Measurements from ENCODE around the gene ZMYM5.
"Not testable (repeated sequence)": the region's sequence is repeated elsewhere in the genome, so short reads cannot be mapped to it uniquely, and the experiment has no call there.

ZMYM5 gene

GRCh38 chr13:19818223-19818842, 45.1 kb downstream of the ZMYM5 start:
- DNase-seq, result peak; percentile 63

- no peak for DNase-seq
Measured at GRCh38 chr13:19817510-19818158, 45.8 kb downstream of the ZMYM5 start.

GRCh38 chr13:19817106-19817505, 46.3 kb downstream of the ZMYM5 start:
- no peak for DNase-seq

GRCh38 chr13:19815842-19816241, 47.6 kb downstream of the ZMYM5 start:
- not testable (repeated sequence) for DNase-seq

GRCh38 chr13:19810996-19811881, 52.2 kb downstream of the ZMYM5 start:
- DNase-seq, result no peak

- DNase-seq, result no peak
Measured at GRCh38 chr13:19810151-19810550, 53.3 kb downstream of the ZMYM5 start.

GRCh38 chr13:19805765-19806164, 57.7 kb downstream of the ZMYM5 start:
- no peak for DNase-seq

- DNase-seq, result no peak
Measured at GRCh38 chr13:19795956-19796355, 67.5 kb downstream of the ZMYM5 start.

GRCh38 chr13:19794631-19795030, 68.8 kb downstream of the ZMYM5 start:
- no peak for DNase-seq

GRCh38 chr13:19791953-19792537, 71.4 kb downstream of the ZMYM5 start:
- DNase-seq, result no peak

GRCh38 chr13:19782727-19783682, 80.4 kb downstream of the ZMYM5 start, which contains the start of gene PSPC1:
TSS of gene PSPC1 (minus strand) at chr13:19782945. CDS start at chr13:19782757, 188 bp downstream.
- peak; percentile 96 for DNase-seq

- peak; percentile 71 for DNase-seq
Measured at GRCh38 chr13:19782049-19782726, 81.3 kb downstream of the ZMYM5 start.

GRCh38 chr13:19781526-19781925, 81.9 kb downstream of the ZMYM5 start:
- DNase-seq, result peak; percentile 21

GRCh38 chr13:19780753-19781418, 82.6 kb downstream of the ZMYM5 start:
- DNase-seq, result peak; percentile 36
